Stimulated activated naive CD8-positive, alpha-beta T cell treated with anti-CD3 and anti-CD28 coated beads, Interleukin-15, Interleukin-2, amounts not matched to agents 100 ng/mL and 50 ng/mL, for 24 hours (primary cell): Measurements from ENCODE around the gene PPIF.
A peak's percentile ranks its signal among the peaks of the same experiment; 100 is the strongest.

Experiments used
- H3K27ac Mint-ChIP-seq: one replicate; pipeline ENCODE4 v1.8.0; 2021; ENCODE audit warnings: mild to moderate bottlenecking, mixed read lengths
- H3K27me3 Mint-ChIP-seq: one replicate; pipeline ENCODE4 v1.8.0; 2021; ENCODE audit warnings: mixed read lengths
- H3K36me3 Mint-ChIP-seq: one replicate; pipeline ENCODE4 v1.8.0; 2021; ENCODE audit warnings: low read depth, mixed read lengths
- H3K4me1 Mint-ChIP-seq: one replicate; pipeline ENCODE4 v1.8.0; 2021; ENCODE audit warnings: low read depth, mixed read lengths
- H3K4me3 Mint-ChIP-seq: one replicate; pipeline ENCODE4 v1.8.0; 2021; ENCODE audit warnings: mild to moderate bottlenecking, mixed read lengths
- H3K9me3 Mint-ChIP-seq: one replicate; pipeline ENCODE4 v1.8.0; 2021; ENCODE audit warnings: mixed read lengths

PPIF gene

DNA sequence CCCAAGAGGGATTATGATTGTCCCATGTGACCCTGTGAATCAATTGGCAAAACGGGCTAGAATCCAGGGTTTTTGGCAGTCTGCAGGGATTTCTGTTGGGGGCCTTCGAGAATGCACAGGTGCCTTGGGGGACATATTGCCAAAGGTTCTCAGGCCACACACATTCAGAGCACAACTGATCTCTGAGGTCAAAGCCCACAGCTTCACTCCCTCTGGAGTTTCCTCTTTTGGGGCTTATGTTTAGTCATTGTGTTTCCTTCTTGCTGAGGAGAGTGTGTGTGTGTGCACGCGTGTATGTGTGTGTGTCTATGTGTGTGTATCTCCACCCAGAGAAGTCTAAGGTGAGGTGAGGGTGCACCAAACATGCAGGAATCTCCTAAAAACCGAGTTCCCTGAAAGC is 8.8 kb downstream of the PPIF start:
- Mint-ChIP-seq H3K27ac (peak overlapping the region; percentile 21), H3K27me3 (no peaks in the 10 kb centered on the region), H3K4me3 (no peak overlapping the region), H3K36me3 (peaks cover 55% of the 10 kb centered on the region), H3K9me3 (no peaks in the 10 kb centered on the region), H3K4me1 (peaks cover 34% of the 10 kb centered on the region)

- Mint-ChIP-seq H3K27me3 (no peaks in the 10 kb centered on the region), H3K27ac (no peak overlapping the region), H3K36me3 (peaks cover 50% of the 10 kb centered on the region), H3K4me1 (peaks cover 40% of the 10 kb centered on the region), H3K9me3 (no peaks in the 10 kb centered on the region), H3K4me3 (no peak overlapping the region)
These were observed 9.9 kb downstream of the PPIF start for GRCh38 chr10:79357180-79357579.

DNA sequence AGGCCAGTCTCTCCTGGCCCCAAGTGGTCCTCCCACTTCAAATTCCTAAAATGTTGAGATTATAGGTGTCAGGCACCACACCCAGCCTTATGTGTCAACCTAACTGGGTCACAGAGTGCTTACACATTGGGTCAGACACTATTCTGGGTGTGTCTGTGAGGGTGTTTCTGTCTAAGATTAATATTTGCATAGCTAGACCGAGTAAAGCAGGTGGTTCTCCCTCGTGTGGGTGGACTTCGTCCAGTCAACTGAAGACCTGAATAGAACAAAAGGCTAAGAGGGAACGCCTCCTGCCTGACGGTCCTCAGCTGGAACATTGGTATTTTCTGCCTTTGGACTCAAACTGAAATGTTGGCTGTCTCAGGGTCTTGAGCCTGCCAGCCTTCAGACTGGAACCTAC is 11.5 kb downstream of the PPIF start:
- Mint-ChIP-seq H3K27ac (no peak overlapping the region), H3K36me3 (peaks cover 37% of the 10 kb centered on the region), H3K9me3 (no peaks in the 10 kb centered on the region)

DNA sequence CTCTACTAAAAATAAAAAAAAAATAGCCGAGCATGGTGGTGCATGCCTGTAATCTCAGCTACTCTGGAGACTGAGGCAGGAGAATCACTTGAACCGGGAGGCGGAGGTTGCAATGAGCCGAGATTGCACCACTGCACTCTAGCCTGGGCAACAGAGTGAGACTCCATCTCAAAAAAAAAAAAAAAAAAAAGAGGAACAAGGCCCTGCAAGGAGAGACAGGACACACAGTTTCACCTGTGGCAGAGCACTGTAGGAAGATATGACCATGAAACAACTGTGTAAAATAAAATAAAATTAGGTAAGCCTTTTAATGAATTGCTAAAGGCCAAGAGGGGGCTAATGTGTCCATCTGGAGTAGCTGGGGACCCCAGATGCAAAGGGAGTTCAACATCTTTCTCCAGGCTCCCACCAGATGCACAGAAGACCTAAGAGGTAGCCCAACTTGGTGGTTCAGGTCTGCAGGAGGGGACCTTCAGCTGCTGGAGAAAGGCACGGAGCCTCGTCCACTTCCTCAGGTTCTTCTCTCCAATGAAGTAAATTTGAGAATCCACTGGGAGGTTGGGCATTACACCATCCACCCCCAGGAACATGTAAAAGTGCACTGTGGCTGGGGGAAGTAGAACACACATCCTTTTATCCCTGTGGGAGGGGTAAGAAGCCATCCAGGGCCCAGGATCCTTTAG is 12.7 kb downstream of the PPIF start:
- H3K9me3 Mint-ChIP-seq = no peaks in the 10 kb centered on the region
- no peak overlapping the region for H3K4me3 Mint-ChIP-seq
- H3K36me3 Mint-ChIP-seq = peaks cover 26% of the 10 kb centered on the region
- peaks cover 18% of the 10 kb centered on the region for H3K4me1 Mint-ChIP-seq
- H3K27me3 Mint-ChIP-seq = no peaks in the 10 kb centered on the region
- no peak overlapping the region for H3K27ac Mint-ChIP-seq

More for the DNA sequence above, 11.5 kb downstream of the PPIF start:
- Mint-ChIP-seq H3K4me3 (no peak overlapping the region), H3K4me1 (peaks cover 30% of the 10 kb centered on the region), H3K27me3 (no peaks in the 10 kb centered on the region)

GRCh38 chr10:79360499-79361342 is 13.5 kb downstream of the PPIF start:
- Mint-ChIP-seq H3K4me1 (peaks cover 11% of the 10 kb centered on the region), H3K9me3 (no peaks in the 10 kb centered on the region), H3K27me3 (no peaks in the 10 kb centered on the region), H3K4me3 (no peak overlapping the region), H3K27ac (no peak overlapping the region), H3K36me3 (peaks cover 18% of the 10 kb centered on the region)

- Mint-ChIP-seq H3K36me3 (peaks cover 9% of the 10 kb centered on the region), H3K4me3 (no peak overlapping the region), H3K27ac (no peak overlapping the region), H3K27me3 (no peaks in the 10 kb centered on the region), H3K9me3 (no peaks in the 10 kb centered on the region), H3K4me1 (peaks cover 7% of the 10 kb centered on the region)
These were observed 14.6 kb downstream of the PPIF start for GRCh38 chr10:79361726-79362397.

DNA sequence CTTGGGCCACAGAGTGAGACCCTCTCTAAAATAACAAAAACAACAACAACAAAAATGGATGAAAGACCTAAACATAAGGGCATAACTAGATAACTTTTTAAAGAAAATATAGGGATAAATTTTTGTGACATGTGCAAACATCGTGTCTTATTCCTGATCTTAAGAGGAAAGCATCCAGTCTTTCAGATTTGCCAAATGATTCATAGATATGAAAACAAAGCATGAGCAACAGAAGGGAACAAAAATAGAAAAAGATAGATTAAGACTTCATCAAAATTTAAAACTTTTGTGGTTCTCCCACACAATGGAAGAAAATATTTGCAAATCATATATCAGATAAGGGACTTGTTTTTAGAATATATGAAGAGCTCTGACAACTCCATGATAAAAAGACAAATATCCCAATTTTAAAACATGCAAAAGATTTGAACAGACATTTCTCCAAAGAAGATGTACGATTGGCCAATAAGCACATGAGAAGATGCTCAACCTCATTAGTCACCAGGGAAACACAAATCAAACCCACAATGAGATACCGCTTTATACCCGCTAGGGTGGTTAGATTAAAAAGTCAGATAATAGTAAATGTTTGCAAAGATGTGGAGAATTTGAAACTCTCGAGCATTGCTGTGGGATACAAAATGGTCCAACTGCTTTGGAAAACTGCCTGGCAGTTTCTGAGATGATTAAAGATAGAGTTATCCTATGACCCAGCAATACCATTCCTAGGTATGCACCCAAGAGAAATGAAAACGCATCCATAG is 20.3 kb downstream of the PPIF start:
- Mint-ChIP-seq H3K27ac (no peak overlapping the region), H3K4me1 (no peaks in the 10 kb centered on the region), H3K27me3 (no peaks in the 10 kb centered on the region), H3K9me3 (no peaks in the 10 kb centered on the region), H3K36me3 (peaks cover 3% of the 10 kb centered on the region), H3K4me3 (no peak overlapping the region)

- H3K27ac Mint-ChIP-seq = no peak overlapping the region
- H3K9me3 Mint-ChIP-seq = no peaks in the 10 kb centered on the region
- H3K4me1 Mint-ChIP-seq = no peaks in the 10 kb centered on the region
- H3K36me3 Mint-ChIP-seq = no peaks in the 10 kb centered on the region
- no peak overlapping the region for H3K4me3 Mint-ChIP-seq
- no peaks in the 10 kb centered on the region for H3K27me3 Mint-ChIP-seq
These were observed 25.6 kb downstream of the PPIF start for GRCh38 chr10:79372871-79373270.

- Mint-ChIP-seq H3K27ac (peak overlapping the region; percentile 66), H3K4me1 (no peaks in the 10 kb centered on the region), H3K9me3 (no peaks in the 10 kb centered on the region), H3K36me3 (no peaks in the 10 kb centered on the region), H3K4me3 (no peak overlapping the region), H3K27me3 (no peaks in the 10 kb centered on the region)
These were observed 27.3 kb downstream of the PPIF start for GRCh38 chr10:79374312-79375191.

- H3K4me1 Mint-ChIP-seq = no peaks in the 10 kb centered on the region
- no peaks in the 10 kb centered on the region for H3K27me3 Mint-ChIP-seq
- H3K36me3 Mint-ChIP-seq = no peaks in the 10 kb centered on the region
- no peak overlapping the region for H3K27ac Mint-ChIP-seq
- no peaks in the 10 kb centered on the region for H3K9me3 Mint-ChIP-seq
- no peak overlapping the region for H3K4me3 Mint-ChIP-seq
These were observed 28.2 kb downstream of the PPIF start for GRCh38 chr10:79375321-79376077.

GRCh38 chr10:79376078-79376628 is 28.9 kb downstream of the PPIF start:
- no peaks in the 10 kb centered on the region for H3K27me3 Mint-ChIP-seq
- H3K4me3 Mint-ChIP-seq = no peak overlapping the region
- H3K9me3 Mint-ChIP-seq = no peaks in the 10 kb centered on the region
- no peaks in the 10 kb centered on the region for H3K4me1 Mint-ChIP-seq
- H3K27ac Mint-ChIP-seq = no peak overlapping the region
- no peaks in the 10 kb centered on the region for H3K36me3 Mint-ChIP-seq

- no peaks in the 10 kb centered on the region for H3K27me3 Mint-ChIP-seq
- H3K36me3 Mint-ChIP-seq = no peaks in the 10 kb centered on the region
- no peak overlapping the region for H3K4me3 Mint-ChIP-seq
These were observed 29.7 kb downstream of the PPIF start for GRCh38 chr10:79376751-79377556.

More at GRCh38 chr10:79376751-79377556, 29.7 kb downstream of the PPIF start:
- Mint-ChIP-seq H3K4me1 (no peaks in the 10 kb centered on the region), H3K27ac (no peak overlapping the region), H3K9me3 (no peaks in the 10 kb centered on the region)
